HL-60 (cell line): ENCODE measurements around the gene NYNRIN.

Source experiments
- GABPA ChIP-seq: IDR thresholded peaks from 2 replicates; pipeline ENCODE4 v1.6.1; 2012; ENCODE audit warnings: low read depth
- POLR2AphosphoS5 ChIP-seq: IDR thresholded peaks from 2 replicates; pipeline ENCODE4 v1.6.1; 2012; ENCODE audit warnings: low read depth
- SPI1 ChIP-seq: IDR thresholded peaks from 2 replicates; pipeline ENCODE4 v1.6.1; 2012; ENCODE audit warnings: low read depth, mild to moderate bottlenecking, borderline replicate concordance
- TF ChIP-seq, protein P1 (sequence below): IDR thresholded peaks from one replicate; pipeline ENCODE4 v1.5.1; 2011; ENCODE audit warnings: low read length, control low read depth, inconsistent platforms; ENCODE audit not compliant: insufficient read depth
- TF ChIP-seq, protein P2 (sequence below): IDR thresholded peaks from 2 replicates; pipeline ENCODE4 v1.6.1; 2012; ENCODE audit warnings: low read depth; ENCODE audit not compliant: insufficient replicate concordance

DNA sequence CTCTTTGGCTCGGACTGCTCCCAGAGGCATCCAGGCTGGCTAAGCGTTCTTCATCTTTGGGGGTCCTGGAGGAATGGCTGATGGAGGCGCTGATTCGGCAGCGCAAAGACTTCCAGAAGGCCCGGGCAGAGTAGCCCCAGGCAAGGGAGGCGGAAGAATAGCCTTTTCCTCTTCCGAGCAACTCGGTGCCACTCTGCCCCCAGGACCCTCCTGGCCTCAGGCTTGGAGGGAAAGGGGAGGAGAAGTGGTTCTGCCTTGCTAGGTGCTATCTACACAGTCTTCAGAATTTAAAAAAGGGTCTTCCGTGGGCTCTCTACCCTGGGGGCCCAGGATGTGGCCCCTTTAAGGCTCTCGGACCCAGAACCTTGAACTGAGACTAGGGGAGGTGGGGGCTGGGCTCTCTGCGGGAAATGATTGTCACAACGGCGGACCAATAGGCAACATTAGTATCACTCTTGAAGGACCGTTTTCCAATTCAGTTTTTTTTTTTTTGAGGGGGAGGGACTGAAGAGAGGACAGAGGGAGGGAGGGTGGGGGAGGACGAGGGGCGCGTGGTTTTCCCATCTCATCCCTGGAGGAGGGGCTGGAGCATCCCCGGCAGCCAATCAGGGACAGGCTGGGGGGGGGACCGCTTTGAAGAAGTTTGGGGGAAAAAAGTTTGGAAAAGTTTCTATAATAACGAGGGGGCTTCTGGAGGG is 31.1 kb upstream of the NYNRIN start, which contains the start of gene NFATC4:
- TF ChIP-seq, protein P1, sequence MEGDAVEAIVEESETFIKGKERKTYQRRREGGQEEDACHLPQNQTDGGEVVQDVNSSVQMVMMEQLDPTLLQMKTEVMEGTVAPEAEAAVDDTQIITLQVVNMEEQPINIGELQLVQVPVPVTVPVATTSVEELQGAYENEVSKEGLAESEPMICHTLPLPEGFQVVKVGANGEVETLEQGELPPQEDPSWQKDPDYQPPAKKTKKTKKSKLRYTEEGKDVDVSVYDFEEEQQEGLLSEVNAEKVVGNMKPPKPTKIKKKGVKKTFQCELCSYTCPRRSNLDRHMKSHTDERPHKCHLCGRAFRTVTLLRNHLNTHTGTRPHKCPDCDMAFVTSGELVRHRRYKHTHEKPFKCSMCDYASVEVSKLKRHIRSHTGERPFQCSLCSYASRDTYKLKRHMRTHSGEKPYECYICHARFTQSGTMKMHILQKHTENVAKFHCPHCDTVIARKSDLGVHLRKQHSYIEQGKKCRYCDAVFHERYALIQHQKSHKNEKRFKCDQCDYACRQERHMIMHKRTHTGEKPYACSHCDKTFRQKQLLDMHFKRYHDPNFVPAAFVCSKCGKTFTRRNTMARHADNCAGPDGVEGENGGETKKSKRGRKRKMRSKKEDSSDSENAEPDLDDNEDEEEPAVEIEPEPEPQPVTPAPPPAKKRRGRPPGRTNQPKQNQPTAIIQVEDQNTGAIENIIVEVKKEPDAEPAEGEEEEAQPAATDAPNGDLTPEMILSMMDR, result no peak
- TF ChIP-seq POLR2AphosphoS5 (no peak), GABPA (no peak), SPI1 (no peak)
- TF ChIP-seq, protein P2, sequence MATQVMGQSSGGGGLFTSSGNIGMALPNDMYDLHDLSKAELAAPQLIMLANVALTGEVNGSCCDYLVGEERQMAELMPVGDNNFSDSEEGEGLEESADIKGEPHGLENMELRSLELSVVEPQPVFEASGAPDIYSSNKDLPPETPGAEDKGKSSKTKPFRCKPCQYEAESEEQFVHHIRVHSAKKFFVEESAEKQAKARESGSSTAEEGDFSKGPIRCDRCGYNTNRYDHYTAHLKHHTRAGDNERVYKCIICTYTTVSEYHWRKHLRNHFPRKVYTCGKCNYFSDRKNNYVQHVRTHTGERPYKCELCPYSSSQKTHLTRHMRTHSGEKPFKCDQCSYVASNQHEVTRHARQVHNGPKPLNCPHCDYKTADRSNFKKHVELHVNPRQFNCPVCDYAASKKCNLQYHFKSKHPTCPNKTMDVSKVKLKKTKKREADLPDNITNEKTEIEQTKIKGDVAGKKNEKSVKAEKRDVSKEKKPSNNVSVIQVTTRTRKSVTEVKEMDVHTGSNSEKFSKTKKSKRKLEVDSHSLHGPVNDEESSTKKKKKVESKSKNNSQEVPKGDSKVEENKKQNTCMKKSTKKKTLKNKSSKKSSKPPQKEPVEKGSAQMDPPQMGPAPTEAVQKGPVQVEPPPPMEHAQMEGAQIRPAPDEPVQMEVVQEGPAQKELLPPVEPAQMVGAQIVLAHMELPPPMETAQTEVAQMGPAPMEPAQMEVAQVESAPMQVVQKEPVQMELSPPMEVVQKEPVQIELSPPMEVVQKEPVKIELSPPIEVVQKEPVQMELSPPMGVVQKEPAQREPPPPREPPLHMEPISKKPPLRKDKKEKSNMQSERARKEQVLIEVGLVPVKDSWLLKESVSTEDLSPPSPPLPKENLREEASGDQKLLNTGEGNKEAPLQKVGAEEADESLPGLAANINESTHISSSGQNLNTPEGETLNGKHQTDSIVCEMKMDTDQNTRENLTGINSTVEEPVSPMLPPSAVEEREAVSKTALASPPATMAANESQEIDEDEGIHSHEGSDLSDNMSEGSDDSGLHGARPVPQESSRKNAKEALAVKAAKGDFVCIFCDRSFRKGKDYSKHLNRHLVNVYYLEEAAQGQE, result no peak
